NCI-H526 treated with DMSO at 0.1 percent for 48 hours (cell line): ENCODE data around the gene PDE11A.

ENCODE experiments used
- DNase-seq: peaks from one replicate; lab custom pipeline; 2025; lab: John Stamatoyannopoulos, UW

The PDE11A gene

DNA sequence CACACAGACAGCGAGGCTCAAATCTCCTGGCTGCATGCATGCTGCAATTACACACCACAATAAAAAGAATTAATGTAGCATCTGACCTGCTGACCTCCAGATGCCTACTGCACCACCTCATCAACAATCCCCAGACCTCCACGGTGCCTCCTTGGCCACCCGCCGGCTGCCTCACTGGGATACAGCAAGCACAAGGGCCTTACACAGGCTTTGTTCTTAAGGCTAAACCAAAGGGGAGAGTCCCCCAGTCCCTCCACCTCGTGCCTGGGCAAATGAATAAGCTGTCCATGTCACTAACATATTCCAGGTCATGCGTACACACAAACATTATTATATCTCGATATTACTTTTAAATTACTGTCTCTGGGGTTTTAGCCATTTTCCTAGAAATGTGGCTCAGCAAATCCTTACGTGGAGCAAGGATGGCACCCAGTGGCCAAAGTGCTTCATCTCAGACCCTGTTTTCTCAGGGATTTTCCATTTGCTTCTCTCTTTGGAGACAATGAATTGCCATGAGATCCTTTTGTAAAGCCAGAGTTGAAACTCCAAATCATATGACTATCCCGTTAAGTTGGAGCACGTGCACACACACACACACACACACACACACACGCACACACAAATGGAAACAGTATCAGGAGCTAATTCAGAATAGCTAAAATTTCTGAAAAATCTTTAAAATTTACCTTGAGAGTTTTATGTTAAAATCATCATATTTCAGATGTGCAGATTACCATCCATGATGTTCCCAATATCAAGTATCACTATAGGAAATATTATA, 313.8 kb downstream of the PDE11A start:
- peak; percentile 22 for DNase-seq

DNA sequence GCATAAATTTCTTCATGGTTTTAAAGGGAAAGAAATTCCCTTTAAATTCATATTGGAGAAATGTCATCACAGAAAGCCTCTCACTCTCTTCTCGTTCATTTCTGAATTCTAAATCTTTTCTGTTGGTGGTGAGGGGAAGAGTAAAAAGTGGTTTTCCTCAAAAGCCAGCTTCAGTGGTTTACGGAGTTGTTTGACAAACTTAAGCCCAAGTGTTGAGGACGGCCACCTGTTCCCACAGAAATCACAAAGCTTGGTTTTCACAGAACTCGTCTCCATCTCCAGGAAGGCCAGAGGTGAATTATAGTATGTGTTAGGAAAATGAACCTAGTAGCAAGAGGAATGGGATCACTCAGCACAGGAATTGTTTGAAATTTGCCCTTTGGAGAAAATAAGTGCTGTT, 316.2 kb downstream of the PDE11A start:
- no peak for DNase-seq

DNA sequence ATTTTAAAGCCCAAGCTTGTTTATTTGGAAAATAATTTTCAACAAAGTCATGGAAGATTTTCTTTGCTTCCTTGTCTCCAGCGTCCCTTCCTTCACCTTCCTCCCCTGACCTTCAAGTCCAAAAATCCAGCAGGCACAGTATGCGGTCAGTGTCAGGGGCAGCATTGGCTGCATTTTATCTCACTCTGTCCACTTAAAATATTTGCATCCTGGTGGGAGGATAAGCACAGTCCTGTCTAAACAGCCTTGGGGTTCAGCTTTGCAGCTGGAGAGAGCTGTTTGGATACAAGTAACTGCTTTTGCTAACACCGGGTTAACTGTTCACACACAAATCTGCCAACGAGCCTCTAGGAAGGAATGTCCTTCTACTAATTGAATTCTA, 318.1 kb downstream of the PDE11A start:
- DNase-seq = no peak

DNA sequence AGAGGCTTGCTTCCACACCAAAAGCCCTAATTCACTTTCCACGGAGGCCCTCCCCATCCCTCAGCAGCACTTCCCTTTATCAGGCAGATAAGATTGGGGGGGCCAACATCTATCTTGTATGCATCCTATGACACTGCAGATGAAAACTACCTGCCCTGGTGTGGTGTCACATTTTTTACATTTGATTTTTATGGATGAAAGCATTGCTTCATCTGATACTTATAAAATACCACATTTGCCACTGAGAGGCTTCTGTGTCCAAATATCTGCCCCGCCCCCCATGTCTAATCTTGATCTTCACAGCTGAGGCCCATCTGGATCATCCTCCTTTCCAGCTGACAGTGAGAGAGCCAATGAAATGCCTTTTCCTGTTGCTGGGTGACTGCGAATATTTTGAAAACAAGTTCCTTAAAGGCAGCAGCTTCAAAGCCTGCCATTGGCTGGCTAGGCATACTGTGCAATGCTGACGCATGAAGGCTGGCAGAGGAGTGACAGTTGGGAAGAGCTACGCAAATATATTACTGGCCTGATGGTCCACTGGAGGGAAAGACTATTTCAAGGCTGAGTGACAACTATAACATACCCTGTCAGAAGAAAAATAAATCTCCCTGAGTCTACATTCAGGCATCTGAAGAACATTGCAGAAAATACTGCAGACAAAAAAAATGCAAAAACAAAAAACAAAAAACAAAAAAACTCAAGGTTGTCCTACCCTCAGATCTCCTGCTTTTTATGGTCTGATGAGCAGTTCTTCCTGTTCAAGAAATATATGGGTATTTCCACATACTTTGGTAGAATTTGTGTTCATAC, 318.7 kb downstream of the PDE11A start:
- no peak for DNase-seq

DNA sequence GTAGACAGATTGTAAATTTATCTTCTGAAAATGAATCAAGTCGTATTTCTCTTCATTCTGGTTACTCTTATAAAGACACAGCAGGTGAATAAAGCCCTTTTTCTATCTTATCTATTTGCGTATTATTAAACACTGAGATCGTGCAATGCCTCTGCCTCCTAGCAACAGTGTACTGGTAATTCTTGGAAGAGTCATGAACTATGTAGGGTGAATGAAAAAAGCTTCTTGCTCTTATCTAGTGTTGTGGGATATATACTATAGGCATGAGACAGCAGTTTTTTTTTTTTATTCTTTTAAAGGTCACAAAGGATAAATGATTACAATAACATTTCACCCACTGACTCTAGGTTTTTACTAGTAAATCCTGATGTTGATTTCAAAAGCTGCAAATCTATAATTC, 324.2 kb downstream of the PDE11A start:
- no peak for DNase-seq

DNA sequence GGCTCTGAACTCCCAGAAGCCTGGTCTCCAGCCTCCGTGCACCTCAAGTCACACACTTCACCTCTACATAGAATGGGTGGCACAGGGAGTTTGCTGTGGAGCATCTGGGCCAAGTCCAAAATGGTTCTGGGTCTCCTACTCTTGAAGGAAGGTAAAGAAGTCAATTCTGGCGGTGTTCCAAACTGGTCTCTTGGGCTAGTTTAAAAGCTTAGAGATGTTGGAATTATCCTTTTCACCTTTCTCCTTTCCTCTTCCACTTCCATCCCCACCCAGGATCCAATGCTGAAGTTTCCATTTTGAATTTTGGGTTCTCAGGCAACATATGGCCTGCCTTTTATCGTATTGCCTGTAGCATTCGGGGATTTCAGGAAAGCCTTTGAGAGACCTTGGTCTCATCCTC, 325.2 kb downstream of the PDE11A start:
- DNase-seq = no peak

DNA sequence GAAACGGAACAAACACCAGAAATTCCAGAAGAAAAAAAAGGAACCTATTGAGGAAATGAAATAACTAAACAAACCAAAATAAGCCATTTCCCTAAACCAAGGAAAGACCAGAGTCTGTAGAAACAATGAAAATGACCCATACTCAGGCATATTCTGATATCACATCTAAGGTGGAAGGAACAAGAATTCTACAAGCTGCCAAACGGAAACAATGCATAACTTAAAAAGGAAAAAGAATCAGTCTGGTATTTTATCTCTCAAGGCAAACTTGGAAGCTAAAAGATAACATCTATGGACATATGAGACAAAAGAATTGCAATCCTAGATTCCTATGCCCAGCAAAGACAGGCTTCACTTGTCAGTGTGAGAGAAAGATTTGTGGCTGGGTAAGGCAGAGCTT, 326.2 kb downstream of the PDE11A start:
- no peak for DNase-seq

DNA sequence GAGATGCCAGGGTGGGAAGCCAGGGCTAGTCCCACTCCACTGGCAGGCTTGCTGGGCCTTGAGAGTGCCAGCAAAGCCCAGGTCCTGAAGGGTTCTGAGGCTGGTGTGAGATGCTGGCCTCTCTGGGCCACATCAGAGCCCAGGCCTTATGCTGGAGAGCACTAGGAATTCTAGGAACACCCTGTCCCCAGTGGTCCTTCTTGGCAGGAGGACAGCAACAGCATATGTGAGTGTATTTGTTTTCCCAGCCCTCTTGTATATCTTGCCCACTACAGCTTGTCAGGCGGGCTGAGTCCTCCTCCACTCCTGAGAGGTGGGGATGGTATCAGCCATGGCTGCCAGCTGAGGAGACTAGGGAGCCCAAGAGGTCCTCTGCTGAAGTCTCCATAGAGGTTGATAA, 327.0 kb downstream of the PDE11A start:
- no peak for DNase-seq

DNA sequence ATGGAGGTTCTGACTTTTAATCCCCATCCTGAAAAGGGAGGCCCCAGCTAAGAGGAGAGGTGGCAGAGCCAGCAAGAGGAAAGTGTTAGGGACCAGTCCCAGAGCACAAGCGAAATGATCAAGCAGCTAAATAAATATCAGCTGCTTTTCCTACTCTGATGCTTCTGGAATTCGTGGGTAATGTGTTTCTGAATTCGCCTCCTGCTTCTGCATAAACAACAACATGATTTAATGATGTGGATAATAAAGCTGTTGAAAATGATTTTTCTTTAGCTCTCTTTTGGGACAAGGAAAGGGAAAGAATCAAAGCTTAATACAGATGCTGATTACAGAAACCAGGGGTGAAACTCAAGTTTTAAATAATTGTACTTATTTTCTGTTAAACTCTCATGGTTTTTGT, 329.7 kb downstream of the PDE11A start:
- no peak for DNase-seq

DNA sequence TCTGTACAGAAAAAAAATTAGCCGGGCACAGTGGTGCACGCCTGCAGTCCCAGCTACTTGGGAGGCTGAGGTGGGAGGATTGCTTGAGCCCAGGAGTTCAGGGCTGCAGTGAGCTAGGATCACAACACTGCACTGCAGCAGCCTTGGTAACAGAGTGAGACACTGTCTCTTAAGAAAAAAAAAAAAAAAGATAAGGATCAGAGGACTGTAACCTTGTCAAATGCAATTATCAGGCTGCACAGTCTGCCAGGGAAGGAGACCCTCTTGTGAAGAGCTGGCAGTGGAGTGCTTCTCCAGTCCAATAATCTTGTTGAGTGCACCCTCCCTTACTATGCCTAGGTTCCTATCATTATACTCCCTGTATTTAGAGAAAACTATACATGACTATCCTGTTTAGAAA, 330.7 kb downstream of the PDE11A start:
- DNase-seq = no peak

DNA sequence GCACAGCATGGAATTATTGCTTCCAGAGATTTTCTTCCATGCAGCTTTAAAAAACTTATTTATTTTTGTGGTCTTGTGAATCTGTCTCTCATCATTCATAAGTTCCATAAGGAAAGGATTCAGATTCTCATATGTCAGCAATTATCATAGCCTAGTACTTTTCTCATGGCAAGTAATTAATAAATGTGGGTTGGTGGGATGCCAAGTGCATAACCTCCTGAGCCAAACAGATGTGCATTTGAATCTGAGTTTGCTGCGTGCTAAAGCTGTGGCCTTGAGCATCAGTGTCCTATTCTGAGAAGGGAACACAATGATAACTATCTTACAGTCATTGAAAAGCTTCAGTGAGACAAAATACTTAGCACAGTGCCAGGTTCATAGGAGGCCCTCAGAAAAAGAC, 331.9 kb downstream of the PDE11A start:
- DNase-seq = no peak

DNA sequence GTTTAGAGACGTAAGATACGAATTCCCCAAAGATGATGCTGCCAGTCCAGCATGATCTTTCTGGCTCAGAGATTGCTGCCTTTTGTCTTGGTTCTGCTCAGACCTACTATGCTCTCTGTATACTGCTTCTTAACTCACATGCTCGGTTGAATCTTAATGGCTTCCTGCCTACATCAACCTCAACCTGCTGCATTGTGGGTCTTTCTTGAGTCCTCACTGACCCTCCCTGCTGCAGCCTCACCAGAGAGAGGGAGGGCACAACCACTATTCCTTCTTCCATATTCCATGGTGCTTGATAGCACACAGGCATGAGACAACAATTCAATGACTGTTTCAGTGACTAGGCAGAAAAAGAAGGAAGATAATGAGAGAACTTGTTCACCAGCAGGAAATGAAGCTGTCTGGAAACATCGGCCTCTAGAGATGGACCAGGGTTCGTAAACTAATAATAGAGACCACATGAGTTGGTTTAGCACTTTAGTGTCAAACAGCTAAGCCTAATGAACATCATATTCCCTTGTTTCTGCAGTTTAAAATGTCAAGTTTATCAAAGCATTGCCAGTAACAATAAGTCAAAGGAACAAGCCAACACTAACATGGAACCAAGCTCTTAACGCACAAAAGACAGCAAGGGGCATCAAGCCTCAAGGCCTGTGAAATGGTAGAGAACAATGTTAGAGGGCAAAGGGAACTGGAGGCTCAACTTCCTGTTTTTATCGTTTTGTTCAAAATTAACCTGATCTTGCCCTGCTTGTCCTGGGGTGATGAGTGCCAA, 333.9 kb downstream of the PDE11A start:
- DNase-seq = no peak

DNA sequence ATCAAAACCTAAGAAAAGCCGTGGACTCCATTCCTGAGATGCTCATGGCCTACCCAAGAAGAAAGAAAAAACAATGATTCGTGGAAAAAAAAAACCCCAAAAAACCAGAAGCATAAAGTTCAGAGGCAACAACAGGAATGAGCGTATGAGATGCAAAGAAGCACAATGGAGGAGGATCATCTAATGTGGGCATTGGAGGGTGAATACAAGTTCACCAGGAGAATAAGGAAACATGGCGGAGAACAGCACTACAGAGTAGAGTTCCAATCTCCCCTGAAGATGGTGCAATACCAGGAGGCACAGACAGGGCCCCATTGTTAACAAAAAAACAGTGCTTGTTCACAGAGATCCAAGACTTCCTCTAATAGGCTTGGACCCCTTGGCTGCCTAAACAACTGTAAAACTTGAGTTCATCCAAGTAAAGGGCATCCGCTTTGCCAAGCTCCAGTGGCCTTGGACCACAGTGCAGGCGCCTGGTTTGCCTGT, 337.2 kb downstream of the PDE11A start:
- no peak for DNase-seq

DNA sequence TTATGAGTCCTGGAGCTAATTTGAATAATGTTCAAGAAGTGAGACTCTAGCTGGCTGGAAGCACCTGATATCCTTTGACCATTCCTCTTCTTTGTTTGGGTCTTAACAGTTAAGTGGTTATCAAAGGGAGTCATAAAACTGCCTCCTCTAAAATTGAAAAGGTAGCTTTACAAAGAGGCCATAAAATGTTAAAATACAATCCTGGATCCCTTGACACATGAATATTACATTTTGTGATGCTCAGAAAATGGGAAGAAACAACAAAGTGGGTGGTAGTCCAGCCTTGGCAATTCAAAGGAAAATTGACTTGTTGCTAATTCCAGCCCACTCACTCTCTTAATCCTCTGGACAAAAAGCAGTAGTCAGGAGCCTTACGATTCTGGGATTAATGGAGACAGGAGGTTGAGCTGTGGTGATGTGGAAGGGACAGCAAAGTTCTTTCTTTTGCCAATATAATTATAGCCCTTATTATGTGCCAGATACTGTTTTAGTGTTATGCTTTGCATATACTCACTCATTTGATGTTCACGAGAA, 339.2 kb downstream of the PDE11A start:
- no peak for DNase-seq

DNA sequence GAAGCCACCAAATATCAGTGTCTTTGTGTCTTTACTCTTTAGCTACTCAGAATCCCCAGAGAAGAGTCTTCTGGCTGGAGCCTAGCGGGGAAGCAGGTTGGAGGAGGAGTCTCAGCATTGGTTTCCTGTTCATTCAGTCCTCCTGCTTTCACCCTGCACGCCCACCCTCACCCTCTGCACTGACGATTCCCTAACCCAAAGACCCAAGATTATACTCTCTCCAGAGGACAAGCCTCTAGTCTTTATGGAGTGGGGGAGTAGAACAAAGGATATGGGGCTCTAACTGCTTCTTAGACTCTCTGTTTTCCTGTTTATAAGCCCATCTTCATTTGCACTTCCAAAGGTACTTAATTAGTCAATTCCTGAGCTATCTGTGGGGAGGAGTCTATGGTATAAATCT, 341.2 kb downstream of the PDE11A start:
- no peak for DNase-seq

DNA sequence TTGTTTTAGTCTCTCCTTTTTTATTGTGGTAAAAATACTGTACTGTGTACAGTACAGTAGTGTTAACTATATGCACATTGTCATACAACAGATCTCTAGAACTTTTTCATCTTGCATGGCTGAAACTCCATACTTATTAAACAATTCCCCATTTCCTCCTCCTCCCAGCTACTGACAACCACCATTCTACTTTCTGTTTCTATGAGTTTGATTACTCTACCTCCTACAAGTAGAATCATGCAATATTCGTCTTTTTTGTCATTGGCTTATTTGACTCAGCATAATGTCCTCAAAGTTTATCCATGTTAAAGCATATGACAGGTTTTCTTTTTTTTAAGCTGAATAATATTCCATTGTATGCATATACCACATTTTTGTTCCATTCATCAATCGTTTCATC, 341.8 kb downstream of the PDE11A start:
- DNase-seq = no peak

DNA sequence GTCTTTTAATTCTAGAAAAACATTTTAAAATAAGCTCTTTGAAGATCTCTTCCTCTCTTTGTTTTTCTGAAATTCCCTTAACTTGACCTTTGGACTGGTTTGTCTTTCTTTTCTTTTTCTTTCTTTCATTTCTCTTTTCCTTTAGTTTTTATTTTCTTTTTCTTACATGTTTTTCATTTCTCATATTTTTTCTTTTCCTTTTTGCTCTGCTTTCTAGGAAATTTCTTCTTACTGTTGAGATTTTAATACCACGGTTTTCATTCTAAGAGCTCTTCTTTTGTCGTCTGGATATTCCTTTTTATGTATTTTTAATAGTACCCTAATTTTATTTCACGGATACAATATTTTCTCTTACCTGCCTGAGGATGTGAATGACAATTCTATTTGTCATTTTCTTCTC, 342.2 kb downstream of the PDE11A start:
- DNase-seq = no peak

DNA sequence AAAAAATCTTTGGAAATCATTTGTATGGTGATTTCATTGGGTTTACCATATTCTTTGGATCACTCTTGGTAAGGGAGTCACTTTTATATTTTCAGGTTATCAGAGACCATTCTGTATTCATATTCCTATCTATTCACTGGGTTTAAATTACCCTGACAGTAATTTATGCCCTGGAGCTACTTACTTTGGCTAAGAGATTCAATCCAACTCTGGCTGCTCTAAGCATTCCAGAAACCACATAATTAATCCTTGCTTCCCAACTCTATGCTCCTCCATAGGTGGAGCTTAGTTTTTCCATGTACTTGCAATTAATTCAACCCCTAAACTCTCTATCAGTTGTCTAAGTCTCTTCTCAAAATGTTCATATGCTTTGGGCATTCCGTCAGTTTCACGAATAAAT, 343.7 kb downstream of the PDE11A start:
- DNase-seq = no peak

DNA sequence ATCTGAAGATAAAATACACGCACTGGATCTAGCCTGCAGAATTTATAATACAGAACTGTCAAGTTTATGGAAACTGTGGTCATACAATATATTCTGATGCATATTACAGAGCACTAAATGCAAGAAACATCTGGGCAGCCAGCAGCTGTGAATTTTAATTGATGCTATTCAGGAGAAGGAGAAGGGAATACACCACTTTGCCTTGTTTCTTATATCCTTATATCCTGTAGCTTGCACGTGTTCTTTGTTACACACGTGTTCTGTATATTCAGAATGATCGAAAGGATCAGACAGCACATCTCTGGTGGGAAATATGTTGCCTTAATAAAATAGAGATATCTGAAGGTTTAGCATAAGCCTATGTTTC, 344.2 kb downstream of the PDE11A start:
- no peak for DNase-seq

DNA sequence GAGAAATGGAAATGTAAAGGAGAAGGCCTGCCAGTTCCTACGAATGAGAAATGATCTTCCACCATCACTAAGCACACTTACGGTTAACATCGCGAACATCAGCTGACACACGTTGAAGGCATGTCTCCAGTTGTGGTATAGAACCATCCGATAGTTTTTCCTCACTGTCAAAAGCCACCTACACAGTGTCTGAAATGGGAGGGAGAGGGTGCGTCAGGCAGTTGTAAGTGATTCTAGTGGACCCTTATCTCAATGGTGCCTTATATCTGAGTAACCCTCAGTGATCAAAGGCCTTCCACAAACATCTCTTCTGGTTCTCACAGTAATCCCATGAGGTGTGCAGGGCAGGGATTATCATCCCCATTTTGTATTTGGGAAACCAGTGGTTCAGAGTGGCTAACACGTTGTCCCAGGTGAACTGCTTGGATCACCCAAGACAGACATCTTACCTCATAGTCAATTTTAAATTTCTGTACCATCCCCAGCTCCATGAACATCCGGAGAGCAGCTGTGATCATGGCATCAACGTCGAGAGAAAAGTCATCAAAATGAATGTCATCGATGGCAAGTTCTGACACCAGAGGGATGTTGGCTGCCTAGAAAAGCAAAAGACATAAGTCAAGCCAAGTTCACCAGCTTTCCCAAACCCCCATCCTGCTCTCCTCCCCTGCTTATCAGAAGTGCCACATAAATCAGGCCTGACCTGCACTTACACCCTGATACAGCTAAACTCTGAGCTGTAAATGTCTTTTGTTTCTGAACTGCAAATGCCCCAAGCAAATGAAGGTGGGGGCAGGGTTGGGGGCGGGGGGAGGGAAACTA, 344.8 kb downstream of the PDE11A start:
- DNase-seq = no peak

DNA sequence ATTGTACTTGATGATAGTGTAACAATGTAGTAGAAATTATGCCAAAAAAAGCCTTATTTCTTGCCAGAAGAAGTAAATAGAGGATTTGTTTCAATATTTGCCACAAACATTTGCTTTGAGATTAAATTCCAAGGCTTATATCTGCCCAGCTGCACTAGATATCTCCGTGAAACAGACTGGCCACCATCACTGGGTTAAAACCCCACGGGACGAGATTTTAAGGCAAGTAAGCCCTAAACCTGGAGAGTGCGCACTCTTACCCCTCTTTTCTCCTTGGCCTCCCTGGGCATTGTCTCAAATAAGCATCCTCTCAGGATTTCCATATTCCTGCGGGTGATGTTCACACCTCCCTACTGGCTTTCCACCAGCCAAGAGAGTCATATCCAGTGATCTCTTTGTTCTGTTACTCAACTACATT, 345.6 kb downstream of the PDE11A start:
- DNase-seq = no peak
